CD4-positive, CD25-positive, alpha-beta regulatory T cell (primary cell): ENCODE data around the gene GCNT2. TPM values are rescaled to one million over a fixed set of nuclear protein-coding genes. Genes with fewer than 3 reads are reported as not detected.
"Not testable (repeated sequence)": the region's sequence is repeated elsewhere in the genome, so short reads cannot be mapped to it uniquely, and the experiment has no call there.

ENCODE experiments used
- ATAC-seq, 2 donors: fragments of 150-1000 bp; cut with Tn5 transposase; one replicate each; pipeline ENCODE4 v1.10.0; 2021; ENCODE audit warnings: low read depth in 2 of 2, moderate number of reproducible peaks in 2 of 2, moderate library complexity in 1 of 2
- DNase-seq, 3 donors: peaks; one replicate each; pipeline versions ENCODE4 v3.0.0 to v3.0.0-alpha.2; 2012 to 2022; ENCODE audit warnings: mixed read lengths in 1 of 3
- H3K27ac ChIP-seq: one replicate; pipeline ENCODE4 v1.7.0; 2013; ENCODE audit warnings: mild to moderate bottlenecking, low read length; ENCODE audit not compliant: insufficient read depth, poor library complexity, severe bottlenecking
- H3K27me3 ChIP-seq: one replicate; pipeline ENCODE4 v1.7.0; 2013; ENCODE audit warnings: low read length; ENCODE audit not compliant: control insufficient read depth, insufficient read depth
- H3K36me3 ChIP-seq: one replicate; pipeline ENCODE4 v1.7.0; 2013; ENCODE audit warnings: mild to moderate bottlenecking, low read length, moderate library complexity; ENCODE audit not compliant: control insufficient read depth, insufficient read depth
- H3K4me1 ChIP-seq: 2 replicates; pipeline ENCODE4 v1.7.0; 2013; ENCODE audit warnings: mild to moderate bottlenecking, low read length; ENCODE audit not compliant: insufficient read depth, control insufficient read depth, poor library complexity, severe bottlenecking
- H3K4me3 ChIP-seq: one replicate; pipeline ENCODE4 v1.7.0; 2013; ENCODE audit warnings: low read depth, mild to moderate bottlenecking, low read length, moderate library complexity
- H3K9me3 ChIP-seq, 2 experiments: 1 replicate in 1 of 2; 2 replicates in 1 of 2; pipeline ENCODE4 v1.7.0; 2013; ENCODE audit warnings: low read length in 2 of 2, mild to moderate bottlenecking in 1 of 2, moderate library complexity in 1 of 2; ENCODE audit not compliant: control insufficient read depth in 2 of 2
- H3K27ac Mint-ChIP-seq, 3 donors: one replicate each; pipeline ENCODE4 v1.8.0; 2020 to 2022; ENCODE audit warnings: mild to moderate bottlenecking in 3 of 3, mixed read lengths in 3 of 3, moderate library complexity in 2 of 3
- H3K27me3 Mint-ChIP-seq: one replicate; pipeline ENCODE4 v1.8.0; 2022; ENCODE audit warnings: mild to moderate bottlenecking, mixed read lengths
- H3K36me3 Mint-ChIP-seq: one replicate; pipeline ENCODE4 v1.8.0; 2020; ENCODE audit warnings: mixed read lengths
- H3K4me1 Mint-ChIP-seq, 4 donors: one replicate each; pipeline ENCODE4 v1.8.0; 2020 to 2022; ENCODE audit warnings: mixed read lengths in 4 of 4, mild to moderate bottlenecking in 1 of 4
- H3K4me3 Mint-ChIP-seq, 4 donors: one replicate each; pipeline ENCODE4 v1.8.0; 2020 to 2022; ENCODE audit warnings: mild to moderate bottlenecking in 4 of 4, mixed read lengths in 4 of 4, moderate library complexity in 3 of 4
- H3K9me3 Mint-ChIP-seq, 7 donors: one replicate each; pipeline ENCODE4 v1.8.0; 2020 to 2022; ENCODE audit warnings: mixed read lengths in 7 of 7, mild to moderate bottlenecking in 3 of 7, moderate library complexity in 2 of 7
- polyA plus RNA-seq, 4 donors: library from polyadenylated mRNA; unstranded; fragments of 300-500 nt; fragmentation: Illumina TruSeq; gene quantifications; one replicate each; pipeline ENCODE4 v1.2.3, GENCODE V29; 2021
- total RNA-seq: library from RNA; stranded (reverse); gene quantifications from one replicate; pipeline ENCODE4 v1.2.3, GENCODE V29; 2022

Gene GCNT2
- total and polyA plus RNA-seq, 5 donors from 2014 or later, result 0.72 to 6.9 (median 1.4) TPM

DNA sequence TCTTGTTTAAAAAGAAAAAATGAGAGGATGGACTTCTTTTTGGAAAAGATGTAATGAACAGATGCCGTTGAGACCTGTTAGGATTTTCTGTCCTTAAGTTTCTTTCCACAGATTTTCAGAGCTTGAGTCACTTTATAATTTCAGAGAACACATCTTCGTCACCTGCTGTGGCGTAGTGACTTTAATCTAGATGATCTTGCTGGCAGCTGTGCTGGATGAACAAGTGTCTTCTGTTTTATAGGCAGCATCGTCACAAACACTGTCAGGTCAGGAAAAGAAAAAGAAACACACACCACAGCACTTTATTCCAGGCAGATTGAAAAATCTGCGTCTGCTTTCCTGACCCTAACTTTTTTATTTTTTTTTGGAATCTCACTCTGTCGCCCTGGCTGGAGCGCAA is 35.7 kb upstream of the GCNT2 start:
- H3K4me1 Mint-ChIP-seq, result peaks cover 0 to 1% (median 0%) of the 10 kb centered on the region in 4 donors
- peaks cover 4% of the 10 kb centered on the region for H3K27me3 Mint-ChIP-seq
- no peak overlapping the region for H3K4me3 ChIP-seq
- H3K36me3 ChIP-seq, result no peaks in the 10 kb centered on the region
- no peaks in the 10 kb centered on the region for H3K36me3 Mint-ChIP-seq
- no peaks in the 10 kb centered on the region for H3K9me3 ChIP-seq
- no peak overlapping the region for H3K27ac Mint-ChIP-seq
- no peak overlapping the region for H3K4me3 Mint-ChIP-seq
- no peaks in the 10 kb centered on the region for H3K27me3 ChIP-seq
- peaks cover 0 to 2% (median 0%) of the 10 kb centered on the region in 7 donors for H3K9me3 Mint-ChIP-seq
- no peak overlapping the region for H3K27ac ChIP-seq
- ATAC-seq, result no peak
- no peaks in the 10 kb centered on the region for H3K4me1 ChIP-seq
- DNase-seq, result no peak

DNA sequence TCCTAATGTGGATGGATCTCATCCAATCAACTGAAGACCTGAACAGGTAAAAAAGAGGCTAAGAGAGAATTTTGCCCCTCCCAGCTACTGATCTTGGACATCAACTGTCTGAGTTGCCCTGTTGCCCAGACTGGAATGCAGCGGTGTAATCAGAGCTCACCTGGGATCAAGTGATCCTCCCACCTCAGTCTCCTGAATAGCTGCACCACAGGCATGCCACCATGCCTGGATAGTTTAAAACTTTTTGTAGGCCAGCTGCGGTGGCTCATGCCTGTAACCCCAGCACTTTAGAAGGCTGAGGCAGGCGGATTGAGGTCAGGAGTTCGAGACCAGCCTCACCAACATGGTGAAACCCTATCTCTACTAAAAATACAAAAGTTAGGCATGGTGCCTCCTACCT is 34.9 kb upstream of the GCNT2 start:
- no peaks in the 10 kb centered on the region for H3K27me3 ChIP-seq
- no peaks in the 10 kb centered on the region for H3K4me1 ChIP-seq
- H3K4me3 ChIP-seq, result no peak overlapping the region
- H3K27me3 Mint-ChIP-seq, result peaks cover 4% of the 10 kb centered on the region
- no peak overlapping the region for H3K4me3 Mint-ChIP-seq
- no peaks in the 10 kb centered on the region for H3K36me3 ChIP-seq
- ATAC-seq, result no peak
- no peak overlapping the region for H3K27ac ChIP-seq
- no peaks in the 10 kb centered on the region for H3K4me1 Mint-ChIP-seq
- H3K9me3 Mint-ChIP-seq, result peaks cover 0 to 2% (median 0%) of the 10 kb centered on the region in 7 donors
- H3K9me3 ChIP-seq, result no peaks in the 10 kb centered on the region
- no peak overlapping the region for H3K27ac Mint-ChIP-seq
- no peaks in the 10 kb centered on the region for H3K36me3 Mint-ChIP-seq
- DNase-seq, result no peak

- H3K4me1 Mint-ChIP-seq, H3K9me3 ChIP-seq, H3K27me3 Mint-ChIP-seq, DNase-seq, ATAC-seq, H3K27ac ChIP-seq, H3K9me3 Mint-ChIP-seq, H3K4me1 ChIP-seq, H3K4me3 ChIP-seq, H3K27ac Mint-ChIP-seq, H3K36me3 ChIP-seq, H3K4me3 Mint-ChIP-seq, H3K27me3 ChIP-seq, H3K36me3 Mint-ChIP-seq: not testable (repeated sequence)
Measured at GRCh38 chr6:10486944-10487588, 34.1 kb upstream of the GCNT2 start.

- H3K4me1 Mint-ChIP-seq, result no peaks in the 10 kb centered on the region
- Histone ChIP-seq H3K27ac (no peak overlapping the region), H3K27me3 (no peaks in the 10 kb centered on the region), H3K36me3 (no peaks in the 10 kb centered on the region), H3K9me3 (no peaks in the 10 kb centered on the region), H3K4me1 (no peaks in the 10 kb centered on the region), H3K4me3 (no peak overlapping the region)
- ATAC-seq, result no peak
- H3K36me3 Mint-ChIP-seq, result no peaks in the 10 kb centered on the region
- H3K27ac Mint-ChIP-seq, result no peak overlapping the region
- peaks cover 0 to 2% (median 0%) of the 10 kb centered on the region in 7 donors for H3K9me3 Mint-ChIP-seq
- no peak overlapping the region for H3K4me3 Mint-ChIP-seq
- DNase-seq, result no peak
- H3K27me3 Mint-ChIP-seq, result no peaks in the 10 kb centered on the region
Measured at GRCh38 chr6:10487668-10488327, 33.4 kb upstream of the GCNT2 start.

GRCh38 chr6:10491463-10491862 is 29.7 kb upstream of the GCNT2 start:
- H3K4me1 ChIP-seq, result no peaks in the 10 kb centered on the region
- H3K27me3 ChIP-seq, result no peaks in the 10 kb centered on the region
- H3K27ac Mint-ChIP-seq, result no peak overlapping the region
- no peak overlapping the region for H3K4me3 ChIP-seq
- no peaks in the 10 kb centered on the region for H3K36me3 Mint-ChIP-seq
- H3K9me3 Mint-ChIP-seq, result peaks cover 0 to 2% (median 0%) of the 10 kb centered on the region in 7 donors
- H3K4me1 Mint-ChIP-seq, result no peaks in the 10 kb centered on the region
- DNase-seq (no peak), ATAC-seq (no peak)
- no peaks in the 10 kb centered on the region for H3K9me3 ChIP-seq
- H3K36me3 ChIP-seq, result no peaks in the 10 kb centered on the region
- no peak overlapping the region for H3K4me3 Mint-ChIP-seq
- H3K27me3 Mint-ChIP-seq, result no peaks in the 10 kb centered on the region
- no peak overlapping the region for H3K27ac ChIP-seq

- H3K27me3 ChIP-seq, H3K27me3 Mint-ChIP-seq, H3K36me3 ChIP-seq, H3K4me3 ChIP-seq, H3K4me3 Mint-ChIP-seq, H3K4me1 ChIP-seq, H3K4me1 Mint-ChIP-seq, H3K27ac Mint-ChIP-seq, H3K36me3 Mint-ChIP-seq, ATAC-seq, H3K9me3 Mint-ChIP-seq, H3K9me3 ChIP-seq, H3K27ac ChIP-seq, DNase-seq: not testable (repeated sequence)
Measured at GRCh38 chr6:10491905-10492304, 29.2 kb upstream of the GCNT2 start.

DNA sequence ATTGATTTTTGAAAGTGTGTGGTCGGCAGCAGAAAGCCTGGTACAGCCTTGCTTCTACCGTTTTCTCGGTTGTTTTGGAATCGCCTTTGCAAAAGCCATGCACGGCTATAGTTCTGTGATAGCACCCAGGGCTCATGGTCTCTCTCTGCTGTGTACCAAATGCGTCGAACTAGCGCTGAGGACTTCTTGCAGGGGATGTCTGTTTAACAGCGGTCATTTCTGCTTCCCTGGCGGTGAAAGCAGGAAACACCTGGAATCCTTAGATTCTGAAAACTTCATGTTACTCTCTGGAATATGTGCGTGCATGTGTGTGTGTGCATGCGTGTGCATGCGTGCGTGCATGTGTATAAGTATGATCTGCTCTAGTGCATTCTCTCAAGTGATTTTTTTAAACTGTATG is 26.1 kb upstream of the GCNT2 start:
- peaks cover 7% of the 10 kb centered on the region for H3K27me3 Mint-ChIP-seq
- H3K27ac ChIP-seq, result no peak overlapping the region
- H3K4me3 ChIP-seq, result no peak overlapping the region
- no peaks in the 10 kb centered on the region for H3K36me3 Mint-ChIP-seq
- H3K9me3 Mint-ChIP-seq, result peaks cover 0 to 2% (median 0%) of the 10 kb centered on the region in 7 donors
- no peak for ATAC-seq
- no peaks in the 10 kb centered on the region for H3K4me1 Mint-ChIP-seq
- no peaks in the 10 kb centered on the region for H3K4me1 ChIP-seq
- no peaks in the 10 kb centered on the region for H3K36me3 ChIP-seq
- H3K27ac Mint-ChIP-seq, result no peak overlapping the region
- H3K4me3 Mint-ChIP-seq, result no peak overlapping the region
- DNase-seq, result no peak
- H3K9me3 ChIP-seq, result no peaks in the 10 kb centered on the region
- no peaks in the 10 kb centered on the region for H3K27me3 ChIP-seq

DNA sequence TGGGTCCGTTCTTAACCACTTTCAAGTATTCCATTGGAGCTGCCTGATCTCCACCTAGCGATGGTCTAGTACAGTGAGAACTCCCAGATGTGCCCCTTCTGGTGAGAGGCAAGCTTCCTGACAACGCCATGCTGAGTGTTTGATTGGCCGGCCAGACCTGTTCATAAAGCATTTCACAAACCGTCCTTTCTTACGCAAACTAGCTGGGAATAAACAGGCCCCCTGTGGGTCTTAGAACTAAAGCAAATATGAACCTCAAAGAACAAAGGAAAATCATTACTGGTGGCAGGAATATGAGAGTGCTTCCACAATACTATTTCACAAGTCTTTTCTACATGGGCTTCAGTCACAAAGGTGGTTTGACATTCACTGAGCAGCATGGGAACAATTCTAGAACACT is 15.6 kb upstream of the GCNT2 start:
- H3K4me1 ChIP-seq, result no peaks in the 10 kb centered on the region
- H3K4me3 ChIP-seq, result no peak overlapping the region
- peaks cover 2% of the 10 kb centered on the region for H3K27me3 ChIP-seq
- DNase-seq (no peak), ATAC-seq (no peak)
- Mint-ChIP-seq H3K4me3 (no peak overlapping the region), H3K27ac (no peak overlapping the region), H3K9me3 (no peaks in the 10 kb centered on the region), H3K4me1 (peaks cover 0 to 4% (median 0%) of the 10 kb centered on the region in 4 donors), H3K36me3 (no peaks in the 10 kb centered on the region), H3K27me3 (peaks cover 21% of the 10 kb centered on the region)
- no peaks in the 10 kb centered on the region for H3K36me3 ChIP-seq
- H3K9me3 ChIP-seq, result no peaks in the 10 kb centered on the region
- H3K27ac ChIP-seq, result no peak overlapping the region
